NT2/D1 (cell line): ENCODE results near the gene AFF1.

ENCODE experiments used
- SUZ12 ChIP-seq: IDR thresholded peaks from 2 replicates; pipeline ENCODE4 v1.6.1; 2011; ENCODE audit not compliant: insufficient read length, insufficient read depth; ENCODE audit errors: extremely low read depth
- YY1 ChIP-seq: IDR thresholded peaks from 2 replicates; pipeline ENCODE4 v1.6.1; 2011; ENCODE audit not compliant: insufficient read length, insufficient read depth
- ZNF274 ChIP-seq: IDR thresholded peaks from 2 replicates; pipeline ENCODE4 v1.6.1; 2011; ENCODE audit warnings: mild to moderate bottlenecking, low read depth, low read length

DNA sequence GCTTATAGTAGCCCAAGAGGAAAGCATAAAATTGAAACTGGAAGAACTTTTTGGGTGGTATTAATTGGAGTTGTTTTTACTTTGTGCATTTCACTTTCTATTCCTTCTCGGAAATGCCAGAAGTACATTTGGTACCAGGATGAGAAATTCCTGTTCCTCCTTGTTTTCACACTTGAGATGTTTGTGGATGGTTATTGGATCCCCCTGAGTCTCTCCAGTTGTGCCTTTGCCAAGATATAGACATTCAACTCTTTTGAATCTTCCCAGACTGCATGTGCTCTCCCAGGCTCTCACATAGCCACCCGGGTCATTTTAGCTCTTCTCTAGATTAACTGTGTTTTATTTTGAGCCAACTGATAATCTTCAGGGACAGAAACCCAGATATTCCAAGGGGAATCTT lies 120.5 kb downstream of the AFF1 start:
- TF ChIP-seq ZNF274 (no peak), SUZ12 (no peak), YY1 (no peak)
